Stimulated activated CD4-positive, alpha-beta T cell treated with anti-CD3 and anti-CD28 coated beads, TNF-alpha, amount 100 ng/mL, for 24 hours (primary cell): ENCODE measurements around the gene ZBTB45.
"Not testable (repeated sequence)": the region's sequence is repeated elsewhere in the genome, so short reads cannot be mapped to it uniquely, and the experiment has no call there.

Experiments
- DNase-seq, 3 experiments: peaks; one replicate each; pipeline ENCODE4 v3.0.0-alpha.2; 2020; ENCODE audit warnings: low read depth in 3 of 3

ZBTB45 gene

DNA sequence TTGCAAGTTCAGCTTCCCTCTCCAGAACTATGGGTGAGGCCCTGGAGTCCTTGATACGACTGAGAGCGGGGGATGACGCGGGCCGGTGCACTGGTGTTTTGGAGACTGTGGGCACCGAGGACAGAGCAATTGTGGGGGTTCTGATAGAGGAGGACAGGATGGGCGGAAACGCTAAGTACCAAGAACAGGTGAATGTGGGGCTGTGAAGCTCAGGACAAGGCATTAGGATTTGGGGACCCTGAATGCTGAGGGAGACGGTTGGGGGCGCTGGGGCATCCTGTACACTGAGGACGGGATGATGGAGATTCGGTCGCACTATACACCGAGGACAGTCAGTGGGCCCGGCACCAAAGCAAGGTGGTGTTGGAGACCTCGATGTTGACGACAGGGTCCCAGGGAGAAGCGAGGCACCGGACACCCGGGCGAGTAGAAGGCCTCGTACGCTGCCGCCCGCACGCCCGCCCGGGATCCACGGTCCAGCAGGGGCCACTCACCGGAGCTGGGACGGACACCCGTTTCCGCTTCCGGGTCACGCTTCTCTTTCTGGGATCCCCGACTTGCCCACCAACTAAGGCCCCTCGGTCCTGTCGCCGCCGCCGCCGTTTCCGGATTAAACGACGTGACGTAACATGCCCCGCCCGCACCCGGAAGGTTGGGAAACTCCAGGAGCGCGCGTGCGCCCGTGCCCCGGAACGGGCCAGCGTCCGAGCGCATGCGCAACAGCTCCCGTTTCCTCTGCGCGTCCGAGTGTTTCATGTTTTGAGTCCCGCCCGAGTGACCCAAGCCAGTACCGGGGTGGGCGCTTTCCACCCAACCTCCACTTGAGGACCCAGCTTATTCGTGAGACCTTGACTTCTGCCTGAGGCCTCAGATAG is 35.1 kb upstream of the ZBTB45 start, which contains the start of gene CHMP2A:
TSS of gene CHMP2A (minus strand) at position 612 of the 875 bp plus-strand sequence. CDS start 893 bp downstream, outside the sequence.
- DNase-seq: peak; percentile 96 to 98 (median 98)

DNA sequence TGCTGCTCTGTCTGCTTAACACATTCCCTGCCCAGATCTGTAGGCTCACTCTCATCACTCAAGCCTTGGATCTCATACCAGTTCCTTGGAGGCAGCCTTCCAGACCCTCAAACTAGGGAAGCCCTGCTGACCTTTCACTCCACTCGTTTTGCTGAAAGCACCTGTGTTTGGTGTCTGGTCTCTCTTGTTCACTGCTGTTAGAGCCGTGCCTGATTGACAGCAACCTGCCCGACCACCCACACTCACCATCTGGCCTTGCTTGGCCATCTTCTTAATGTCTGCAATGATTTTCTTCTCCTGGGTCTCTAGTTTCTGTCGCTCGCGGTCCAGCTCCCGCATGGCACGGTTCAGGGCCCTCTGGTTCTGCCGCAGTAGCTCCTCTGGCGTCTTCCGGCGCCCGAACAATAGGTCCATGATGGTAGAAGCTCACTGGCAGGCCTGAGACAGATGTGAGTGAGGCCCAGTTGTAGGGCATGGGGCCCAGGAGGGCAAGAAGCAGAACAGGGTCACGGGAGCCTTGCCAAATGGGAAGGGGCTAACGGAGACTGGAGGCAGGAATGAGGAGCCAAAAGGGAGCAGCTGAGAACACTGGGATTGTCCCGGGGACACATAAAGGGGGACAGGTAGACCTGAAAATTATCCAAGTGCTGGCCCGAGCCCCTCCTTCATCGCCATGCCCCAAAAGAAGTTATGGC is 34.3 kb upstream of the ZBTB45 start:
- DNase-seq: no peak

DNA sequence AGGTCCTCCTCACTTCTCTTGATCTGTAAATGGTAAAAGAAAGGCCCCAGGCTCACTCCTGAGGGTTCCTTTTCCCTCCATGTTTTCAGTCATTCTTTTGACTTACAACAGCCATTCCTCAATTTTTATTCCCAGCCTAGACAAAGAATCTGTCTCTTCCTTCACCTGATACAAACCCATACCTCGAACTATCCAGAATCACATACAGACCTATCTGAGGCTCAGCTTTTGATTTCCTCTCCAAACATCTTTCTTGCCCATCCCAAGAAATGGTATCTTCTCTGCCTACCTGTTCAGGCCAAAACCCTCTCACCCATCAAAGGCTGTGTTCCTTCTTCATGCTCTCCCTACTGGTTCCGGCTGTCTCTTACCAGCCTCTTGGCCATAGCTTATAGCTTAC is 33.0 kb upstream of the ZBTB45 start:
- DNase-seq: no peak

DNA sequence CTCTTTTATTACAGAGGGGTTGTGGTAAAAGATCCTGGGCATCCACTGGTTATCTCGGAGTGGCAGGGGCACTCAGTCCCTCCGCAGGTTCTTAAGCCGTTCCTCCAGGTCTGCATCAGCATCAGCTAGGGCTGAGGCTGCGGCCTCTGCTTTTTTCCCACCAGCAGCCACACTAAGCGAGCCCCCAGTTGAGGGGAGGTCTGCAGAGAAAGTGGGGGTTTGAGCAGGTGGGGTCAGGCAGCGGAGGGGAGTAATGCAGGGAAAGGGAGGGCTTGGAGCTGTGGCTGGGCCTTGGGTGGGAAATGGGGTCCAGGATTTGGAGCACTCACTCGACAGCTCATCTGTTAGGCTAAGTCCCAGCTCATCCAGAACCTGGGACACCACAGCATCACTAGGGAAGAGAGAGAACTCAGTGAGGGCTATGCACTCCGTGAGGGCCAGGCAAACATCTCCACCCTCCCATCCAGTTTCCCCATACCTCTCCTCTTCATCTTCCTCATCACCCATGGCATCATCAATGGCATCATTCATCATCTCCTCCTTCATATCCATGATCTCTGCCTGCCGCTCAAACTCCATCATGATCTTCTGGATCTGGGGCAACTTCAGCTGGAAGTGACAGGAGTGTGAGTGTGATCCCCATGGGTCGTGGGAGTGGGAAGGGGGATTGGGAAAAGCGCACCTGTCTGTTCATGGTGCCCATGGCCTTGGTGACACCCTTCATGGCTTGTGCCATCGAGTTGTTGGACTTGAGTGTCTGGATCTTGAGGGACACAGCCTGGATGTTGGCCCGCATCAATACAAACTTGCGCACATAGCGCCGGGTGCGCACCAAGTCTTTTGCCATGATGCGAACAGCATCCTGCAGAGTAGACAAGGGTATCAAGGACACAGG is 32.2 kb upstream of the ZBTB45 start:
- DNase-seq: no peak

DNA sequence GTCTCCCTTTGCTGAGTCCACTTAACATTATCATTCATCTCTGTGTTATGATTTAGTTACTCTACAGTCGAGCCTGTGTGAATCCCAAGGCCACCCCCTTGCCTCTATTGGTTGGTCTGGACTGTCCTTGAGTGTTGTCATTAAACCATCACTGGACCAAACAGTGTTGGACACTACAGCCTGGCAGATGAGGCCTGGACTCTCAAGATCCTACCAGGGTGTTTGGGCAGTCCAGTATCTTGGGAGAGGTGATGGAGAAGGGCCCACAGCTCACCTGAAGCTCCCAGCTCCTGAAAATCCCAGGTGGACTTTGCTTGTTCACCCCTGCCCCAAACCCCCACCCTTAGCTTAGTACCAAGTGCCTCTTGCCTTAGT is 31.5 kb upstream of the ZBTB45 start:
- DNase-seq: no peak

DNA sequence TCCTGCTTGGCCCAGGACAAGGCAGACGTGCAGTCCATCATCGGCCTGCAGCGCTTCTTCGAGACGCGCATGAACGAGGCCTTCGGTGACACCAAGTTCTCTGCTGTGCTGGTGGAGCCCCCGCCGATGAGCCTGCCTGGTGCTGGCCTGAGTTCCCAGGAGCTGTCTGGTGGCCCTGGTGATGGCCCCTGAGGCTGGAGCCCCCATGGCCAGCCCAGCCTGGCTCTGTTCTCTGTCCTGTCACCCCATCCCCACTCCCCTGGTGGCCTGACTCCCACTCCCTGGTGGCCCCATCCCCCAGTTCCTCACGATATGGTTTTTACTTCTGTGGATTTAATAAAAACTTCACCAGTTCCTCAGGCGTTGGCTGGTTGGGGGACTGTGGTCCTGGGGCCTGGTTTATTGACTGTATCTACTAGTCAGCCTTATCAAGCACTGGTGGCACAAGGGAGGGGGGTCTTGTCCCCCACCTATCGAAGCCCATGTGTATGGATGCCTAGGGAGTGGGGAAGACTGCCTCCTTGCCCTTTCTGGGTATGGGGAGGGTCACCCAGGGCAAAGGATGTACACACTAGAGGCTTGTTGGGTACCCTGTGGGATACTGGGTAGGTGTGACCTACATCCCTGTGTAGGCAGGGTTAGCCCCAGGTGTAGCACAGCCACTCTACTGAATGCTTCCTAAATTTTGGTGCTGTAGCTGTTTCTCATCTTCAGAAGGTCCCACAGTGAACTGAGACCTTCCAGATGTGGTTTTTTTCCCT is 30.9 kb upstream of the ZBTB45 start:
- no peak for DNase-seq

DNA sequence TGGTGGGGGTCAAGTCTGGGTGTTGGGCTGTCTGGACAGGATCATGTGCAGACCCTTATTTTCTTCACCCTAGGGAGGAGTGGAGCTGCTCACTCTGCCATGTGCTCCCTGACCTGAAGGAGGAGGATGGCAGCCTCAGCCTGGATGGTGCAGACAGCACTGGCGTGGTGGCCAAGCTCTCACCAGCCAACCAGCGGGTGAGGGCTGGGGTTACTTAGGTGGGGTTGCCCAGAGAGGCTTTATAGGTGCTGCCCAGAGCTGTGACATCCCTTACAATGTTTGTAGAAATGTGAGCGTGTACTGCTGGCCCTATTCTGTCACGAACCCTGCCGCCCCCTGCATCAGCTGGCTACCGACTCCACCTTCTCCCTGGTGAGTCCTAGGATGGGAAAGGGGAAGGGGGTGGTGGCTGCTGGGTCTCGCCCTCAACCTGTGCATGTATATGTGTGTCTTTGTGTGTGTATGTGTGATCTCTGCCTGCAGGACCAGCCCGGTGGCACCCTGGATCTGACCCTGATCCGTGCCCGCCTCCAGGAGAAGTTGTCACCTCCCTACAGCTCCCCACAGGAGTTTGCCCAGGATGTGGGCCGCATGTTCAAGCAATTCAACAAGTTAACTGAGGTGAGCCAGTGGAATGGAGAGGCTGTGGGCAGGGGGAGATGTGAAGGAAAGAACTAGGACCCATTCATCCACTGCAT is 30.2 kb upstream of the ZBTB45 start:
- no peak for DNase-seq

DNA sequence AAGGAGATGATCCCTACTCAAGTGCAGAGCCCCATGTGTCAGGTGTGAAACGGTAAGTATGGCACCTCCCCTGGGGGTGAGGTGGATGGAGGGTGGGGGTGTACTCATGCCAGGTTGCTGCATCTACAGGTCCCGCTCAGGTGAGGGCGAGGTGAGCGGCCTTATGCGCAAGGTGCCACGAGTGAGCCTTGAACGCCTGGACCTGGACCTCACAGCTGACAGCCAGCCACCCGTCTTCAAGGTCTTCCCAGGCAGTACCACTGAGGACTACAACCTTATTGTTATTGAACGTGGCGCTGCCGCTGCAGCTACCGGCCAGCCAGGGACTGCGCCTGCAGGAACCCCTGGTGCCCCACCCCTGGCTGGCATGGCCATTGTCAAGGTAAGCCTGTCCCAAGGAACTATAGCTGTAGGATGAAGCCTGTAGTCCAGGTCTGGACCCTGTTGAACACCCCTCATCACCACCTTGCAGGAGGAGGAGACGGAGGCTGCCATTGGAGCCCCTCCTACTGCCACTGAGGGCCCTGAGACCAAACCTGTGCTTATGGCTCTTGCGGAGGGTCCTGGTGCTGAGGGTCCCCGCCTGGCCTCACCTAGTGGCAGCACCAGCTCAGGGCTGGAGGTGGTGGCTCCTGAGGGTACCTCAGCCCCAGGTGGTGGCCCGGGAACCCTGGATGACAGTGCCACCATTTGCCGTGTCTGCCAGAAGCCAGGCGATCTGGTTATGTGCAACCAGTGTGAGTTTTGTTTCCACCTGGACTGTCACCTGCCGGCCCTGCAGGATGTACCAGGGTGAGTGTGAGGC is 29.5 kb upstream of the ZBTB45 start:
- DNase-seq: no peak

DNA sequence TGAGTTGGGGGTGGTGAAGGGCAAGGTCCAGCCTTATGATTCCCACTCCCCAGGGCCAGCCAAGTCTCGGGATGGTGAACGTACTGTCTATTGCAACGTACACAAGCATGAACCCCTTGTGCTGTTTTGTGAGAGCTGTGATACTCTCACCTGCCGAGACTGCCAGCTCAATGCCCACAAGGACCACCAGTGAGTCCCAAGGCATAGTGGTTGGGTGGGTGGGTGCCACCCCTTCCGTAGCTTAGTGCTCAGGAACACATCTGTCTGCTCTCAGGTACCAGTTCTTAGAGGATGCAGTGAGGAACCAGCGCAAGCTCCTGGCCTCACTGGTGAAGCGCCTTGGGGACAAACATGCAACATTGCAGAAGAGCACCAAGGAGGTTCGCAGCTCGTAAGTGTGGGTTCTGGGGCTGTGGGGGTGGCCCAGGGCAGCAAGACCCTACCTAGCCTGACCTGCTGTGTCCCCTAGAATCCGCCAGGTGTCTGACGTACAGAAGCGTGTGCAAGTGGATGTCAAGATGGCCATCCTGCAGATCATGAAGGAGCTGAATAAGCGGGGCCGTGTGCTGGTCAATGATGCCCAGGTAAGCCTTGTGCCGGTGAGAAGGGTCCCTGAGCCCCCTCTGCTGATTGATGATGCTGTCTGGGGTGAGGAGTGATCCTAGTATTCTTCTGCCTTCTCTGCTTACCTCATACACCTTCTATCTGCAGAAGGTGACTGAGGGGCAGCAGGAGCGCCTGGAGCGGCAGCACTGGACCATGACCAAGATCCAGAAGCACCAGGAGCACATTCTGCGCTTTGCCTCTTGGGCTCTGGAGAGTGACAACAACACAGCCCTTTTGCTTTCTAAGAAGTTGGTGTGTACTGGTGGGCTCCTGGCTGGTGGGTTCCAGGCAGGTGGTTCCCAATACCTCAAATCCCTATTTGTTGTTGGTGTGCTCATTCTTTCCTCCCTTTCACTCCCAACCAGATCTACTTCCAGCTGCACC is 28.0 kb upstream of the ZBTB45 start:
- DNase-seq: no peak

DNA sequence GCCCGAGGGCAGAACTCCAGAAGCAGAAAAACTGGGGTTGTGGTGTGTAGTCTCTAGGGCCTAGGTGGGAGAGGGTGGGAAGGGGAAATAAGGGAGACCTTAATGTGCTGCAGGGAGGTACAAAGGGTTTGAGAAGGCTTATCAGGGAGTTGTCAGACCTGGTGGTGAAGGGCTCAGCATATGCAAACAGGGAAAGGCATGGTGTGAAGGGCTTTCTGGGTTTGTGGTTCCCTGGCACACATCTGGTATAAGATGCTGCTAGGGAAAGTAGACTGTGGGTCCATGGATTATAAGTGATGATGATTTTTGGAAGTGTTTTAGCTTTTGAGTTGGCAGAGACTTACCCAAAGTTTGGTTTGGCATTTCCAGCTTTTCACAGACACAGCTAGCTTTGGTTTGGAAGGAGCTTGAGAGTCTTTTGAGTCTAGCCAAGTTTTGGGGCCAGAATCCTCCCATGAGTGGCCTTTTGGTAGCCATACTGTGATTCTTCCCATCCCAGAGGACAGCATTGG is 26.5 kb upstream of the ZBTB45 start:
- DNase-seq: no peak

DNA sequence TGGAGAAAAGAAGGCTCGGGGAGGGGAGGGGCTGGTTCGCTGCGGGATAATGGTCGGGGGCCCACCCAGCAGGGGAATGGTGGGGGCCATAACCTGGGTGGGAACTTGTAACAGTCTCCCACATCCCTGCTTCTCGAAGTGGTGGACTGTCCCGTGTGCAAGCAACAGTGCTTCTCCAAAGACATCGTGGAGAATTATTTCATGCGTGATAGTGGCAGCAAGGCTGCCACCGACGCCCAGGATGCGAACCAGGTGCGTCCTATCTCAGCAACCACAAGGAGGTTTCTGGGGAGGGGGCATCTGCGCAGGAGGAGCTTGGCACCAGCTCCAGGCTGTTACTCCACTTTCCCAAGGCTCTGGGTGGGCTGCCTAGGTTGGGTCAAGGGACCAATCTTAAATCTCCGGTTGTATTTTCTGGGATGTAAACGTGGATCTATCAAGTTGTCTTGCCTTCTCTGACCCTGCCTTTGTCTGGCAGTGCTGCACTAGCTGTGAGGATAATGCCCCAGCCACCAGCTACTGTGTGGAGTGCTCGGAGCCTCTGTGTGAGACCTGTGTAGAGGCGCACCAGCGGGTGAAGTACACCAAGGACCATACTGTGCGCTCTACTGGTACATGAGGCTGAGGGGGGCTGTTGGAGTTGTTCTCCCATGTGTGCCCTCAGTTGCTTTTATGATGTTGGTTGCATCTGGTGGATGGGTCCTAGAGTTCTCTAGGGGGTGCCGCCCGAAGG is 25.8 kb upstream of the ZBTB45 start:
- no peak for DNase-seq

DNA sequence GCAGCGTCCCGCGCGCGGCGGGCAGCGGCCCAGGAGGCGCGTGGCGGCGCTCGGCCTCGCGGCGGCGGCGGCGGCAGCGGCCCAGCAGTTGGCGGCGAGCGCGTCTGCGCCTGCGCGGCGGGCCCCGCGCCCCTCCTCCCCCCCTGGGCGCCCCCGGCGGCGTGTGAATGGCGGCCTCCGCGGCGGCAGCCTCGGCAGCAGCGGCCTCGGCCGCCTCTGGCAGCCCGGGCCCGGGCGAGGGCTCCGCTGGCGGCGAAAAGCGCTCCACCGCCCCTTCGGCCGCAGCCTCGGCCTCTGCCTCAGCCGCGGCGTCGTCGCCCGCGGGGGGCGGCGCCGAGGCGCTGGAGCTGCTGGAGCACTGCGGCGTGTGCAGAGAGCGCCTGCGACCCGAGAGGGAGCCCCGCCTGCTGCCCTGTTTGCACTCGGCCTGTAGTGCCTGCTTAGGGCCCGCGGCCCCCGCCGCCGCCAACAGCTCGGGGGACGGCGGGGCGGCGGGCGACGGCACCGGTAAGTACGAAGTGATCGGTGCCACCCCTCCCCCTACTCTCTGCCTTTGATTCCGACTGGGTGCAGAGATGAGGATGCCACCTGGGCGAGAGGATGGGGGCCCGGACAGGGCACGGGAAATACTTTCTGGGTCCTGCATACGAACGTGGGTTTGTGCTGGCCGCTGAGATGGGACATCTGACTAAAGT is 25.1 kb upstream of the ZBTB45 start:
- peak in 2 of 3 experiments; percentile 62 to 67 for DNase-seq

DNA sequence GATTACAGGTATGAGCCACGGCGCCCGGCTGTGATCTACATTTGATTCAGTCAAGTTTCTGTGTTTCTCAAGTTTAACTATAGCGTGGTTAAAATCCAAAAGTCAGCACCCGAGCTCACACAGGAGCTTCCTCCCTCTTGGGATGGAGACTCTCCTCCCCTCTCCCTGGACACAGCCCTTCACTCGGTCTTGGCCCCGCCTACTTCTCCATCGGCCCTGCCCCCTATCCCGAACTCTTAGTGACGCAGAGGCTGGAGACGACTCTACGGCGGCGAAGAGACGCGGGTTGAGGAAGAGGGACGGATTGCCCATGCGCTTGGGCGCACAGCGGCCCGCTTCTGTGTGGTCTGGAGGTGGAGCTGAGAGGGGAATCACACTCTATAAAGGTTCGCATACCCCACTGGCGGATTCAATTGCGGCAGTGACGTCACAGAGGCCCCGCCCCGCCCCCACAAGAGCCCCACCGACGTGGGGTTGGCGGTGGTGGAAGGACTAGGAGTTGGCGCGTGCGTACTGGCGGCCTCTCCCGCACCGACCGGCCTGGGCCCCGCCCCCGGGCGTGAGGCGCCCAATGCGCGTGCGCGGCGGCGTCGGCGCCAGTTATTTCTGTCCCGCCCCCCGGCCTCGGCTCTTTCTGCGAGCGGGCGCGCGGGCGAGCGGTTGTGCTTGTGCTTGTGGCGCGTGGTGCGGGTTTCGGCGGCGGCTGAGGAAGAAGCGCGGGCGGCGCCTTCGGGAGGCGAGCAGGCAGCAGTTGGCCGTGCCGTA is 24.4 kb upstream of the ZBTB45 start, which contains the start of gene TRIM28:
TSS of gene TRIM28 (plus strand) at position 239 of the 765 bp plus-strand sequence. CDS start 694 bp downstream, outside the sequence.
- peak; percentile 100 for DNase-seq

DNA sequence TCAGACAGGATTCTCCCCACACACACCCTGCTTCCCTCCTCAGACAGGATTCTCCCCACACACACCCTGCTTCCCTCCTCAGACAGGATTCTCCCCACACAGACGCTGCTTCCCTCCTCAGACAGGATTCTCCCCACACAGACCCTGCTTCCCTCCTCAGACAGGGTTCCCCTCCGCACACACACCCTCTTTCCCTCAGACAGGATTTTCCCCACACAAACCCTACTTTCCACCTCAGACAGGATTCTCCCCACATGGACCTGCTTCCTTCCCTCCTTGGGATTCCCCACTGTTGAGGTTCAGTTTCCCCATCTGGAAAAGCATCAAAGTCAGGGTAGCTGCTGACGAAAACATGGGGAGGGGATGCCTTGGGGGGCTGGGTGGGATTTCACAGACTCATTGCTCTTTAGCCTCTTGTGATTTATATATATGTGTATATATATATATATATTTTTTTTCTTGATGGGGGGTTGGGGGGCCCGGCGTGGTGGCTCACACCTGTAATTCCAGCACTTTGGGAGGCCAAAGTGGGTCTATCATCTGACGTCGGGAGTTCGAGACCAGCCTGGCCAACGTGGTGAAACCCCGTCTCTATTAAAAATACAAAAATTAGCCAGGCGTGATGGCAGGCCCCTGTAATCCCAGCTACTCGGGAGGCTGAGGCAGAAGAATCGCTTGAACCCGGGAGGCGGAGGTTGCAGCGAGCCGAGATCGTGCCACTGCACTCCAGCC is 23.2 kb upstream of the ZBTB45 start:
- DNase-seq: not testable (repeated sequence)

DNA sequence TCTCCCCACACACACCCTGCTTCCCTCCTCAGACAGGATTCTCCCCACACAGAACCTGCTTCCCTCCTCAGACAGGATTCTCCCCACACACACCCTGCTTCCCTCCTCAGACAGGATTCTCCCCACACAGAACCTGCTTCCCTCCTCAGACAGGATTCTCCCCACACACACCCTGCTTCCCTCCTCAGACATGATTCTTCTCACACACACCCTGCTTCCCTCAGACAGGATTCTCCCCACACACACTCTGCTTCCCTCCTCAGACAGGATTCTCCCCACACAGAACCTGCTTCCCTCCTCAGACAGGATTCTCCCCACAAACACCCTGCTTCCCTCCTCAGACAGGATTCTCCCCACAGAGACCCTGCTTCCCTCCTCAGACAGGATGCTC is 19.6 kb upstream of the ZBTB45 start:
- not testable (repeated sequence) for DNase-seq
